WTC11 (cell line): ENCODE data around the gene UGGT1. TPM values are rescaled to one million over a fixed set of nuclear protein-coding genes. Genes with fewer than 3 reads are reported as not detected.

ENCODE experiments used
- ATAC-seq: fragments of 200-7000 bp; cut with Tn5 transposase; 2 replicates; pipeline ENCODE4 v1.10.0; 2021; ENCODE audit warnings: mild to moderate bottlenecking, moderate library complexity
- CTCF ChIA-PET: fragments of 300-600 bp; sonication (Branson Sonifier 250); formaldehyde crosslinking; loops from one replicate; lab custom pipeline; 2021; ENCODE audit warnings: antibody characterized with exemption; lab: Charles Lee
- POLR2A ChIA-PET: fragments of 350-600 bp; sonication (Branson Sonifier 250); formaldehyde crosslinking; loops from one replicate; lab custom pipeline; 2021; ENCODE audit warnings: antibody characterized with exemption; lab: Charles Lee
- DNase-seq: peaks from one replicate; pipeline ENCODE4 v3.0.0; 2021; ENCODE audit warnings: low spot score
- H3K27ac Mint-ChIP-seq: 2 replicates; pipeline ENCODE4 v1.8.0; 2021; ENCODE audit warnings: mixed read lengths
- H3K27me3 Mint-ChIP-seq: 2 replicates; pipeline ENCODE4 v1.8.0; 2021; ENCODE audit warnings: low read depth, mild to moderate bottlenecking, moderate library complexity, mixed read lengths
- H3K36me3 Mint-ChIP-seq: 2 replicates; pipeline ENCODE4 v1.8.0; 2021; ENCODE audit warnings: mixed read lengths
- H3K4me1 Mint-ChIP-seq: 2 replicates; pipeline ENCODE4 v1.8.0; 2022; ENCODE audit warnings: mixed read lengths
- H3K4me3 Mint-ChIP-seq: 2 replicates; pipeline ENCODE4 v1.8.0; 2021; ENCODE audit warnings: mild to moderate bottlenecking, moderate library complexity, mixed read lengths
- H3K9me3 Mint-ChIP-seq: 2 replicates; pipeline ENCODE4 v1.8.0; 2021; ENCODE audit warnings: mixed read lengths
- ATF1 ChIP-seq: sonication (generic); formaldehyde crosslinking; IDR thresholded peaks from 2 replicates; pipeline ENCODE4 v1.8.1; 2023; ENCODE audit warnings: mild to moderate bottlenecking, moderate library complexity, missing genetic modification reagents
- CREM ChIP-seq: sonication (generic); formaldehyde crosslinking; IDR thresholded peaks from 2 replicates; pipeline ENCODE4 v1.8.1; 2022; ENCODE audit warnings: mild to moderate bottlenecking, missing genetic modification reagents, moderate library complexity
- EMX1 ChIP-seq: fragments of 250-450 bp; sonication (Bioruptor Pico); IDR thresholded peaks from 2 replicates; pipeline ENCODE4 v1.8.0; 2021; ENCODE audit warnings: mild to moderate bottlenecking
- FOXP1 ChIP-seq: sonication (generic); formaldehyde crosslinking; IDR thresholded peaks from 2 replicates; pipeline ENCODE4 v1.8.0; 2022; ENCODE audit warnings: missing genetic modification reagents, mild to moderate bottlenecking, moderate library complexity, borderline replicate concordance
- GABPB1 ChIP-seq: sonication (generic); formaldehyde crosslinking; IDR thresholded peaks from 2 replicates; pipeline ENCODE4 v1.8.1; 2023; ENCODE audit warnings: mild to moderate bottlenecking, missing genetic modification reagents
- GTF2I ChIP-seq: fragments of 250-450 bp; sonication (Bioruptor Pico); conservative IDR thresholded peaks from 2 replicates; pipeline ENCODE4 v1.4.0; 2021; ENCODE audit warnings: mild to moderate bottlenecking
- IRF2 ChIP-seq: sonication (generic); formaldehyde crosslinking; IDR thresholded peaks from 2 replicates; pipeline ENCODE4 v1.8.0; 2022; ENCODE audit warnings: low read depth, missing genetic modification reagents, borderline replicate concordance
- KAT7 ChIP-seq: sonication (generic); formaldehyde crosslinking; IDR thresholded peaks from 2 replicates; pipeline ENCODE4 v1.8.1; 2023; ENCODE audit warnings: missing genetic modification reagents, mild to moderate bottlenecking, borderline replicate concordance
- MYBL2 ChIP-seq: sonication (generic); formaldehyde crosslinking; IDR thresholded peaks from 2 replicates; pipeline ENCODE4 v1.8.1; 2023; ENCODE audit warnings: mild to moderate bottlenecking, moderate library complexity, missing genetic modification reagents
- NR3C1 ChIP-seq: sonication (generic); formaldehyde crosslinking; conservative IDR thresholded peaks from 2 replicates; pipeline ENCODE4 v1.8.1; 2023; ENCODE audit warnings: low read depth, mild to moderate bottlenecking, missing genetic modification reagents
- SMAD3 ChIP-seq: sonication (generic); formaldehyde crosslinking; IDR thresholded peaks from 2 replicates; pipeline ENCODE4 v1.8.0; 2022; ENCODE audit warnings: missing genetic modification reagents, mild to moderate bottlenecking, borderline replicate concordance
- TEAD1 ChIP-seq: sonication (generic); formaldehyde crosslinking; IDR thresholded peaks from 2 replicates; pipeline ENCODE4 v1.8.0; 2022; ENCODE audit warnings: mild to moderate bottlenecking, missing genetic modification reagents
- ZBTB21 ChIP-seq: sonication (generic); formaldehyde crosslinking; IDR thresholded peaks from 2 replicates; pipeline ENCODE4 v1.8.1; 2023; ENCODE audit warnings: mild to moderate bottlenecking, missing genetic modification reagents, borderline replicate concordance
- total RNA-seq: library from RNA; stranded (reverse); gene quantifications from 3 replicates; pipeline ENCODE4 v1.2.3, GENCODE V29; 2021
- TF ChIP-seq, protein P1 (sequence below): sonication (generic); formaldehyde crosslinking; IDR thresholded peaks from 2 replicates; pipeline ENCODE4 v1.8.1; 2022; ENCODE audit warnings: low read depth, missing genetic modification reagents, borderline replicate concordance
- TF ChIP-seq, protein P2 (sequence below): sonication (generic); formaldehyde crosslinking; conservative IDR thresholded peaks from 2 replicates; pipeline ENCODE4 v1.8.1; 2022; ENCODE audit warnings: mild to moderate bottlenecking, missing genetic modification reagents
- TF ChIP-seq, protein P3 (sequence below): sonication (generic); formaldehyde crosslinking; conservative IDR thresholded peaks from 2 replicates; pipeline ENCODE4 v1.8.1; 2023; ENCODE audit warnings: mild to moderate bottlenecking, low read depth, missing genetic modification reagents, moderate library complexity
- TF ChIP-seq, protein P4 (sequence below): fragments of 250-450 bp; sonication (Bioruptor Pico); IDR thresholded peaks from 2 replicates; pipeline ENCODE4 v1.9.0; 2021; ENCODE audit warnings: mild to moderate bottlenecking, borderline replicate concordance
- TF ChIP-seq, protein P5 (sequence below): sonication (generic); formaldehyde crosslinking; IDR thresholded peaks from 2 replicates; pipeline ENCODE4 v1.8.0; 2022; ENCODE audit warnings: mild to moderate bottlenecking, missing genetic modification reagents
- TF ChIP-seq, protein P6 (sequence below): fragments of 250-450 bp; sonication (Bioruptor Pico); IDR thresholded peaks from 2 replicates; pipeline ENCODE4 v1.9.0; 2021; ENCODE audit warnings: mild to moderate bottlenecking

UGGT1 gene
- total RNA-seq, 1 experiment from 2014 or later: 57.9 TPM

DNA sequence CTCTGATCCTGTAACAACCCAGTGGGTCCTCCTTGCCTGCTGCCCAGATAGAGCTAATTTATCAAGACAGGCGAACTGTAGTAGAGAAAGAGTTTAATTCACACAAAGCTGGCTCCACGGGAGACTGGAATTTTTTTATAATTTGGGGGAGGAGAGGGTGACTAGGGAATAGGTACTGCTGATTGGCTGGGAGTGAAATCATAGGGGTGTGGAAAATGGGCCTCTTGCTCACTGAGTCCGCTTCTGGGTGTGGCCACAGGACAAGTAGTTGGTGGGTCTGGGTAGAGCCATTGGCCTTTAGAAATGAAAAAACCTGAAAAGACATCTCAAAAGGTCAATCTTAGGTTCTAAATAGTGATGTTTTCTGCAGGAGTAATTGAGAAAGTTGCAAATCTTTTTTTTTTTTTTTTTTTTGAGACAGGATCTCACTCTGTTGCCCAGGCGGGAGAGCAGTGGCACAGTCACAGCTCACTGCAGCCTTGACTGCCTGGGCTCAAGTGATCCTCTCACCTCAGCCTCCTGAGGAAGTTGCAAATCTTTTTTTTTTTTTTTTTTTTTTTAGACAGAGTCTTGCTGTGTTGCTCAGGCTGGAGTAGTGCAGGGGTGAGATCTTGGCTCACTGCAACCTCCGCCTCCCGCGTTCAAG lies 14.4 kb upstream of the UGGT1 start (continued):
- TF ChIP-seq, protein P1, sequence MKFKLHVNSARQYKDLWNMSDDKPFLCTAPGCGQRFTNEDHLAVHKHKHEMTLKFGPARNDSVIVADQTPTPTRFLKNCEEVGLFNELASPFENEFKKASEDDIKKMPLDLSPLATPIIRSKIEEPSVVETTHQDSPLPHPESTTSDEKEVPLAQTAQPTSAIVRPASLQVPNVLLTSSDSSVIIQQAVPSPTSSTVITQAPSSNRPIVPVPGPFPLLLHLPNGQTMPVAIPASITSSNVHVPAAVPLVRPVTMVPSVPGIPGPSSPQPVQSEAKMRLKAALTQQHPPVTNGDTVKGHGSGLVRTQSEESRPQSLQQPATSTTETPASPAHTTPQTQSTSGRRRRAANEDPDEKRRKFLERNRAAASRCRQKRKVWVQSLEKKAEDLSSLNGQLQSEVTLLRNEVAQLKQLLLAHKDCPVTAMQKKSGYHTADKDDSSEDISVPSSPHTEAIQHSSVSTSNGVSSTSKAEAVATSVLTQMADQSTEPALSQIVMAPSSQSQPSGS (CRISPR knock-in tag): no peak
- TF ChIP-seq, protein P2, sequence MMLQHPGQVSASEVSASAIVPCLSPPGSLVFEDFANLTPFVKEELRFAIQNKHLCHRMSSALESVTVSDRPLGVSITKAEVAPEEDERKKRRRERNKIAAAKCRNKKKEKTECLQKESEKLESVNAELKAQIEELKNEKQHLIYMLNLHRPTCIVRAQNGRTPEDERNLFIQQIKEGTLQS (CRISPR knock-in tag): no peak
- TF ChIP-seq NR3C1 (no peak), ZBTB21 (CRISPR knock-in tag) (no peak), CREM (no peak), KAT7 (CRISPR knock-in tag) (no peak), SMAD3 (CRISPR knock-in tag) (no peak)
- TF ChIP-seq, protein P3, sequence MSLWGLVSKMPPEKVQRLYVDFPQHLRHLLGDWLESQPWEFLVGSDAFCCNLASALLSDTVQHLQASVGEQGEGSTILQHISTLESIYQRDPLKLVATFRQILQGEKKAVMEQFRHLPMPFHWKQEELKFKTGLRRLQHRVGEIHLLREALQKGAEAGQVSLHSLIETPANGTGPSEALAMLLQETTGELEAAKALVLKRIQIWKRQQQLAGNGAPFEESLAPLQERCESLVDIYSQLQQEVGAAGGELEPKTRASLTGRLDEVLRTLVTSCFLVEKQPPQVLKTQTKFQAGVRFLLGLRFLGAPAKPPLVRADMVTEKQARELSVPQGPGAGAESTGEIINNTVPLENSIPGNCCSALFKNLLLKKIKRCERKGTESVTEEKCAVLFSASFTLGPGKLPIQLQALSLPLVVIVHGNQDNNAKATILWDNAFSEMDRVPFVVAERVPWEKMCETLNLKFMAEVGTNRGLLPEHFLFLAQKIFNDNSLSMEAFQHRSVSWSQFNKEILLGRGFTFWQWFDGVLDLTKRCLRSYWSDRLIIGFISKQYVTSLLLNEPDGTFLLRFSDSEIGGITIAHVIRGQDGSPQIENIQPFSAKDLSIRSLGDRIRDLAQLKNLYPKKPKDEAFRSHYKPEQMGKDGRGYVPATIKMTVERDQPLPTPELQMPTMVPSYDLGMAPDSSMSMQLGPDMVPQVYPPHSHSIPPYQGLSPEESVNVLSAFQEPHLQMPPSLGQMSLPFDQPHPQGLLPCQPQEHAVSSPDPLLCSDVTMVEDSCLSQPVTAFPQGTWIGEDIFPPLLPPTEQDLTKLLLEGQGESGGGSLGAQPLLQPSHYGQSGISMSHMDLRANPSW (CRISPR knock-in tag): no peak
- TF ChIP-seq, protein P4, sequence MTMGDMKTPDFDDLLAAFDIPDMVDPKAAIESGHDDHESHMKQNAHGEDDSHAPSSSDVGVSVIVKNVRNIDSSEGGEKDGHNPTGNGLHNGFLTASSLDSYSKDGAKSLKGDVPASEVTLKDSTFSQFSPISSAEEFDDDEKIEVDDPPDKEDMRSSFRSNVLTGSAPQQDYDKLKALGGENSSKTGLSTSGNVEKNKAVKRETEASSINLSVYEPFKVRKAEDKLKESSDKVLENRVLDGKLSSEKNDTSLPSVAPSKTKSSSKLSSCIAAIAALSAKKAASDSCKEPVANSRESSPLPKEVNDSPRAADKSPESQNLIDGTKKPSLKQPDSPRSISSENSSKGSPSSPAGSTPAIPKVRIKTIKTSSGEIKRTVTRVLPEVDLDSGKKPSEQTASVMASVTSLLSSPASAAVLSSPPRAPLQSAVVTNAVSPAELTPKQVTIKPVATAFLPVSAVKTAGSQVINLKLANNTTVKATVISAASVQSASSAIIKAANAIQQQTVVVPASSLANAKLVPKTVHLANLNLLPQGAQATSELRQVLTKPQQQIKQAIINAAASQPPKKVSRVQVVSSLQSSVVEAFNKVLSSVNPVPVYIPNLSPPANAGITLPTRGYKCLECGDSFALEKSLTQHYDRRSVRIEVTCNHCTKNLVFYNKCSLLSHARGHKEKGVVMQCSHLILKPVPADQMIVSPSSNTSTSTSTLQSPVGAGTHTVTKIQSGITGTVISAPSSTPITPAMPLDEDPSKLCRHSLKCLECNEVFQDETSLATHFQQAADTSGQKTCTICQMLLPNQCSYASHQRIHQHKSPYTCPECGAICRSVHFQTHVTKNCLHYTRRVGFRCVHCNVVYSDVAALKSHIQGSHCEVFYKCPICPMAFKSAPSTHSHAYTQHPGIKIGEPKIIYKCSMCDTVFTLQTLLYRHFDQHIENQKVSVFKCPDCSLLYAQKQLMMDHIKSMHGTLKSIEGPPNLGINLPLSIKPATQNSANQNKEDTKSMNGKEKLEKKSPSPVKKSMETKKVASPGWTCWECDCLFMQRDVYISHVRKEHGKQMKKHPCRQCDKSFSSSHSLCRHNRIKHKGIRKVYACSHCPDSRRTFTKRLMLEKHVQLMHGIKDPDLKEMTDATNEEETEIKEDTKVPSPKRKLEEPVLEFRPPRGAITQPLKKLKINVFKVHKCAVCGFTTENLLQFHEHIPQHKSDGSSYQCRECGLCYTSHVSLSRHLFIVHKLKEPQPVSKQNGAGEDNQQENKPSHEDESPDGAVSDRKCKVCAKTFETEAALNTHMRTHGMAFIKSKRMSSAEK (CRISPR knock-in tag): no peak

DNA sequence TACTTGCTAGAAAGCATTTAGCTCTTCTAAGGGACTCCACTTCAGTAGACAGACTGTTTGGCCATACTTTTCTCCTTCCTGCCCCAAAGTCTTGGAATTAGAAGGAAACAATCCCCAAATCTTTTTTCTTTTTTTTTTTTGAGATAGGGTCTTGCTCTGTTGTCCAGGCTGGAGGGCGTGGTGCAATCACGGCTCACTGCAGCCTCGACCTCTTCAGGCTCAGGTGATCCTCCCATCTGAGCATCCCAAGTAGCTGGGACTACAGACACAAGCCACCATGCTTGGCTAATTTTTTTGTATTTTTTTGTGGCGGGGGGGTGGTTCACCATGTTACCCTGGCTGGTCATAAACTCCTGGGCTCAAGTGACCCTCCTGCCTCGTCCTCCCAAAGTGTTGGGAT lies 6.2 kb upstream of the UGGT1 start:
- POLR2A ChIA-PET: no interaction called here
- ATAC-seq (no peak), DNase-seq (no peak)
- Mint-ChIP-seq H3K27me3 (peaks cover 19% of the 10 kb centered on the region), H3K27ac (no peak overlapping the region), H3K36me3 (0 out of 2 replicates have a peak, but pooled peaks cover 4% of the 10 kb centered on the region), H3K4me1 (peaks cover 3% of the 10 kb centered on the region), H3K4me3 (no peak overlapping the region), H3K9me3 (peaks cover 8% of the 10 kb centered on the region)
- TF ChIP-seq EMX1: no peak
- no peak for TF ChIP-seq GTF2I (CRISPR knock-in tag)
- TF ChIP-seq, protein P5, sequence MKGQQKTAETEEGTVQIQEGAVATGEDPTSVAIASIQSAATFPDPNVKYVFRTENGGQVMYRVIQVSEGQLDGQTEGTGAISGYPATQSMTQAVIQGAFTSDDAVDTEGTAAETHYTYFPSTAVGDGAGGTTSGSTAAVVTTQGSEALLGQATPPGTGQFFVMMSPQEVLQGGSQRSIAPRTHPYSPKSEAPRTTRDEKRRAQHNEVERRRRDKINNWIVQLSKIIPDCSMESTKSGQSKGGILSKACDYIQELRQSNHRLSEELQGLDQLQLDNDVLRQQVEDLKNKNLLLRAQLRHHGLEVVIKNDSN (CRISPR knock-in tag): no peak
- CTCF ChIA-PET: no interaction called here

DNA sequence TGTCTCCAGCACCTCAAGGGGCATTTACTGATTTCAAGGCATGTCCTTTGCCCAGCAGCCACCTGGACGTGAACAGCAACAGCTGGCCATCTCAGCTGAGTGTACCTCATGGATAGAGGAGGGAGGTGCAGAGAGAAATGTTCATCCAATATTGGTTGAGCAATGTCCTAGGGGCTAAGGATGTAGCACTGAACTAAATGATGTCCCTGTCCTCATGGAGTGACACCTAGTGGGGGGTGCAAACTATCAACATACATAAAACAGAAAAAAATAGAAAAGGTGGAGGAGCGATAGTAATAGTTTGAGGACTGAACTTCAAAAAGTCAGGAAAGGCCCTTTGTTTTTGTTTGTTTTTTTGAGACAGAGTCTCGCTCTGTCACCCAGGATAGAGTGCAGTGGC lies 4.8 kb upstream of the UGGT1 start:
- CTCF ChIA-PET: interaction anchor here (1.7 kb wide), 1 partner anchor 23 kb away, joined by 3 read pairs; no protein-coding TSS in a partner anchor
- H3K27ac Mint-ChIP-seq: no peak overlapping the region
- H3K27me3 Mint-ChIP-seq: peaks cover 13% of the 10 kb centered on the region
- POLR2A ChIA-PET: no interaction called here
- peaks cover 8% of the 10 kb centered on the region for H3K9me3 Mint-ChIP-seq
- TF ChIP-seq ATF1 (CRISPR knock-in tag): no peak
- TF ChIP-seq FOXP1 (CRISPR knock-in tag): no peak
- TF ChIP-seq SMAD3 (CRISPR knock-in tag): no peak
- TF ChIP-seq, protein P6, sequence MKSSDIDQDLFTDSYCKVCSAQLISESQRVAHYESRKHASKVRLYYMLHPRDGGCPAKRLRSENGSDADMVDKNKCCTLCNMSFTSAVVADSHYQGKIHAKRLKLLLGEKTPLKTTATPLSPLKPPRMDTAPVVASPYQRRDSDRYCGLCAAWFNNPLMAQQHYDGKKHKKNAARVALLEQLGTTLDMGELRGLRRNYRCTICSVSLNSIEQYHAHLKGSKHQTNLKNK: no peak
- no peak for TF ChIP-seq MYBL2 (CRISPR knock-in tag)
- no peak for TF ChIP-seq GABPB1
- TF ChIP-seq CREM: no peak
- TF ChIP-seq TEAD1: no peak
- no peak for TF ChIP-seq IRF2 (CRISPR knock-in tag)
- peaks cover 5% of the 10 kb centered on the region for H3K4me1 Mint-ChIP-seq
- H3K4me3 Mint-ChIP-seq: no peak overlapping the region
- ATAC-seq (no peak), DNase-seq (no peak)
- H3K36me3 Mint-ChIP-seq: 0 out of 2 replicates have a peak, but pooled peaks cover 4% of the 10 kb centered on the region
